HEK293 (cell line): ENCODE results near the gene MYLK.
A peak's percentile ranks its signal among the peaks of the same experiment; 100 is the strongest.

Experiments used
- CTCF ChIA-PET: fragments of 350-600 bp; formaldehyde crosslinking; extraction: SDS; loops from one replicate; lab custom pipeline; 2021; ENCODE audit warnings: antibody characterized with exemption; lab: Yijun Ruan, JAX
- POLR2A ChIA-PET: fragments of 300-600 bp; formaldehyde crosslinking; extraction: SDS; loops from one replicate; lab custom pipeline; 2020; ENCODE audit warnings: antibody characterized with exemption, inconsistent platforms; lab: Yijun Ruan, JAX
- H3K27ac ChIP-seq: fragments of 200-500 bp; sonication (Bioruptor generic); 2 replicates; pipeline ENCODE4 v1.5.1; 2014; ENCODE audit warnings: low read depth, low read length, control low read depth, inconsistent platforms; ENCODE audit errors: extremely low read depth
- H3K36me3 ChIP-seq, 2 experiments: fragments of 200-500 bp in 1 of 2; sonication (Bioruptor generic) in 1 of 2; 1 replicate in 1 of 2; 2 replicates in 1 of 2; pipeline ENCODE4 v1.5.1; 2014 to 2017; ENCODE audit warnings: inconsistent platforms in 2 of 2, low read length in 2 of 2; ENCODE audit not compliant: control insufficient read depth in 2 of 2, insufficient read depth in 1 of 2
- H3K4me1 ChIP-seq: fragments of 200-500 bp; sonication (Bioruptor generic); 2 replicates; pipeline ENCODE4 v1.5.1; 2014; ENCODE audit warnings: mild to moderate bottlenecking, low read length, inconsistent platforms; ENCODE audit not compliant: control insufficient read depth, insufficient read depth
- H3K4me3 ChIP-seq: 2 replicates; pipeline ENCODE4 v1.5.1; 2011; ENCODE audit warnings: low read depth, mild to moderate bottlenecking, control low read depth, low read length, moderate library complexity
- H3K9me3 ChIP-seq: fragments of 200-500 bp; sonication (Bioruptor generic); 2 replicates; pipeline ENCODE4 v1.5.1; 2014; ENCODE audit warnings: low read depth, low read length, inconsistent platforms; ENCODE audit not compliant: control insufficient read depth, insufficient read depth
- ELK4 ChIP-seq: IDR thresholded peaks from 2 replicates; pipeline ENCODE4 v1.6.1; 2011; ENCODE audit warnings: mild to moderate bottlenecking, low read depth, low read length, borderline replicate concordance
- KLF1 ChIP-seq: fragments of 450-650 bp; formaldehyde crosslinking; IDR thresholded peaks from 2 replicates; pipeline ENCODE4 v1.5.1; 2016; ENCODE audit warnings: missing biosample characterization, missing genetic modification characterization
- KLF17 ChIP-seq: fragments of 450-650 bp; formaldehyde crosslinking; IDR thresholded peaks from 2 replicates; pipeline ENCODE4 v1.5.1; 2016; ENCODE audit warnings: missing biosample characterization, missing genetic modification characterization
- KLF9 ChIP-seq: fragments of 450-650 bp; formaldehyde crosslinking; IDR thresholded peaks from 2 replicates; pipeline ENCODE4 v1.5.1; 2016; ENCODE audit warnings: missing biosample characterization, missing genetic modification characterization, low read depth
- MYNN ChIP-seq: fragments of 450-650 bp; formaldehyde crosslinking; IDR thresholded peaks from 2 replicates; pipeline ENCODE4 v1.5.1; 2016; ENCODE audit warnings: missing biosample characterization, missing genetic modification characterization, borderline replicate concordance
- MZF1 ChIP-seq: fragments of 450-650 bp; formaldehyde crosslinking; IDR thresholded peaks from 2 replicates; pipeline ENCODE4 v1.5.1; 2017; ENCODE audit warnings: missing biosample characterization, missing genetic modification characterization, borderline replicate concordance
- REST ChIP-seq: fragments of 450-650 bp; formaldehyde crosslinking; IDR thresholded peaks from 2 replicates; pipeline ENCODE4 v1.5.1; 2016; ENCODE audit warnings: missing biosample characterization, missing genetic modification characterization
- ZBTB26 ChIP-seq: fragments of 450-650 bp; formaldehyde crosslinking; optimal IDR thresholded peaks from 2 replicates; pipeline ENCODE3; 2016; ENCODE audit warnings: missing biosample characterization, mild to moderate bottlenecking, missing genetic modification characterization
- ZNF146 ChIP-seq: fragments of 450-650 bp; formaldehyde crosslinking; IDR thresholded peaks from 2 replicates; pipeline ENCODE4 v1.5.1; 2016; ENCODE audit warnings: missing biosample characterization, missing genetic modification characterization
- ZNF148 ChIP-seq: fragments of 450-650 bp; formaldehyde crosslinking; IDR thresholded peaks from 2 replicates; pipeline ENCODE4 v1.5.0; 2017; ENCODE audit warnings: missing biosample characterization, missing genetic modification characterization, borderline replicate concordance
- ZNF184 ChIP-seq: fragments of 450-650 bp; IDR thresholded peaks from 2 replicates; pipeline ENCODE4 v1.5.1; 2018; ENCODE audit warnings: missing biosample characterization, mild to moderate bottlenecking, missing genetic modification characterization
- ZNF223 ChIP-seq: fragments of 450-650 bp; formaldehyde crosslinking; IDR thresholded peaks from 2 replicates; pipeline ENCODE4 v1.5.1; 2016; ENCODE audit warnings: missing biosample characterization, missing genetic modification characterization
- ZNF26 ChIP-seq: fragments of 450-650 bp; formaldehyde crosslinking; IDR thresholded peaks from 2 replicates; pipeline ENCODE4 v1.5.1; 2016; ENCODE audit warnings: missing biosample characterization, missing genetic modification characterization
- ZNF341 ChIP-seq: fragments of 450-650 bp; formaldehyde crosslinking; IDR thresholded peaks from 2 replicates; pipeline ENCODE4; 2016; ENCODE audit warnings: low read depth, missing biosample characterization, missing genetic modification characterization
- ZNF394 ChIP-seq: fragments of 450-650 bp; formaldehyde crosslinking; IDR thresholded peaks from 2 replicates; pipeline ENCODE4 v1.5.1; 2016; ENCODE audit warnings: missing biosample characterization, missing genetic modification characterization, mild to moderate bottlenecking, moderate library complexity, borderline replicate concordance
- ZNF514 ChIP-seq: fragments of 450-650 bp; formaldehyde crosslinking; IDR thresholded peaks from 2 replicates; pipeline ENCODE4 v1.5.1; 2016; ENCODE audit warnings: missing biosample characterization, missing genetic modification characterization
- ZNF521 ChIP-seq: fragments of 450-650 bp; formaldehyde crosslinking; IDR thresholded peaks from 2 replicates; pipeline ENCODE4 v1.5.1; 2017; ENCODE audit warnings: missing biosample characterization, mild to moderate bottlenecking, missing genetic modification characterization
- ZNF677 ChIP-seq: fragments of 450-650 bp; IDR thresholded peaks from 2 replicates; pipeline ENCODE4 v1.5.0; 2018; ENCODE audit warnings: missing biosample characterization, mild to moderate bottlenecking, missing genetic modification characterization, moderate library complexity
- ZNF843 ChIP-seq: fragments of 450-650 bp; formaldehyde crosslinking; IDR thresholded peaks from 2 replicates; pipeline ENCODE4 v1.5.1; 2016; ENCODE audit warnings: missing biosample characterization, missing genetic modification characterization

The MYLK gene

GRCh38 chr3:123884203-123884831 lies at the start of gene MYLK (continued):
- TF ChIP-seq KLF1 (tag by site-specific recombination), result peak; percentile 60
- peak; percentile 76 for TF ChIP-seq KLF9 (tag by site-specific recombination)
- TF ChIP-seq ZNF341, result peak; percentile 63
- peak; percentile 98 for TF ChIP-seq ZNF223 (tag by site-specific recombination)
- TF ChIP-seq ZBTB26 (tag by site-specific recombination), result peak; percentile 58
- no peak for TF ChIP-seq ZNF514 (tag by site-specific recombination)
- TF ChIP-seq ZNF26 (tag by site-specific recombination), result no peak
- TF ChIP-seq KLF17 (tag by site-specific recombination), result no peak

- H3K4me3 ChIP-seq, result no peak overlapping the region
- no peak for TF ChIP-seq MZF1 (tag by site-specific recombination)
- TF ChIP-seq ZNF394, result no peak
- TF ChIP-seq ZNF146, result no peak
- no peak for TF ChIP-seq REST
- TF ChIP-seq ELK4, result no peak
- TF ChIP-seq ZNF843 (tag by site-specific recombination), result no peak
- no peak for TF ChIP-seq ZNF677
- H3K9me3 ChIP-seq, result no peaks in the 10 kb centered on the region
- peaks cover 36 to 44% of the 10 kb centered on the region in 2 experiments for H3K36me3 ChIP-seq
- no peaks in the 10 kb centered on the region for H3K4me1 ChIP-seq
- ChIA-PET CTCF (no interaction called here), POLR2A (no interaction called here)
- H3K27ac ChIP-seq, result no peak overlapping the region
Observed at GRCh38 chr3:123930445-123930844, 46.3 kb upstream of the MYLK start.

- Histone ChIP-seq H3K27ac (no peak overlapping the region), H3K4me3 (no peak overlapping the region), H3K36me3 (peaks cover 39 to 54% of the 10 kb centered on the region in 2 experiments), H3K4me1 (no peaks in the 10 kb centered on the region)
- POLR2A ChIA-PET, result no interaction called here
- CTCF ChIA-PET, result no interaction called here
- TF ChIP-seq ZNF394, result no peak
- no peak for TF ChIP-seq ZNF521 (tag by site-specific recombination)
- no peak for TF ChIP-seq MYNN (tag by site-specific recombination)
- TF ChIP-seq ZNF184, result no peak
- no peak for TF ChIP-seq ZNF148 (tag by site-specific recombination)
- TF ChIP-seq, all 188 proteins: peak for 0
- H3K9me3 ChIP-seq, result no peaks in the 10 kb centered on the region
Observed at GRCh38 chr3:123929325-123929724, 45.2 kb upstream of the MYLK start.
